ENCODE measurements around the gene FNTB.

Gene FNTB

DNA sequence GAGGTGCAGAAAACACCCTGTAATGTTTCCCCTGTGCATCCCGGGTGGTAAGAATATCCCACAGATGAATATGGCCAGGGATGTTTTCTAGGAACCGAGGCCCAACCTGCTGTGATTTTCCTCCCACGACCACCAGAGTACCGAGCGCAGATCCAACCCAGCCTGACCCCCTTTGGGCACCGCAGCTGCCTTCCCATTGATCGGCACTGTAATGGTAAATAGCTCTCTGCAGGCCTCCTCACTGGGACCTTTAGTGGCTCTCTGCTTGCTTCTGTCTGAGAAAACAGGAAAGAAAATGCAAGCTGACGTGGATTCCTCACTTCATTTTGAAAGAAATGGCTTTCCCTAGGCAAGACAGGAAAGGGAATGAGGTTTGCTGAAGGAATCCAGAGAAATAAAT is 12.1 kb upstream of the FNTB start:
- DNase-seq (ENCODE audit: low read depth in 1 of 2, low spot score in 1 of 2) = no peak

DNA sequence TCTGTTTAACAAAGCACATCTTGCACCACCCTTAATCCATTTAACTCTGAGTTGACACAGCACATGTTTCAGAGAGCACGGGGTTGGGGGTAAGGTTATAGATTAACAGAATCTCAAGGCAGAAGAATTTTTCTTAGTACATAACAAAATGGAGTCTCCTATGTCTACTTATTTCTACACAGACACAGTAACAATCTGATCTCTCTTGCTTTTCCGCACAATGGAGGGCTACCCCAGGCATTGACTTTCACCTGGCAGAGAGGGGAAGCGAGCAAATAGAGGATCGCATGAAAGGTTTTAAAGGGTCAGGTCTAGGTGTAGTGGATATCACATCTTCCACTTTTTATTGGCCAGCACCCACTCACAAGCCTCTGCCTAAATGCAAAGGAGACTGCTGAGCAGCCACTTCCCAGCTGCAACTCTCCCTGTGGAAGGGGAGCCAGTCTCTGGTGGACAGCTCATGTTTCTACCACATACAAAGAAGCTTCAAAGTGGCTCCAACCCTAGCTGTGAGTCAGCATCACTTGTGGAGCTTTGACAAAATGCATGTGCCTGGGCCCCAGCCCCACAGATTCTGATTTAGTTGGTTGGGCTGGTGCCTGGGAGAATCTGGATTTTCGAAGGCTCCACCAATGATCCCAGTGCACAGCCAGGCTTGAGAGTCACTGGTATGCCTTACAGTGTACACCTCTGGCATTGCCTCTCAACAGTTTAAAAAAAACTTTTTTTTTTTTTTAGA is 7.2 kb upstream of the FNTB start:
- no peak for DNase-seq (ENCODE audit: low read depth in 1 of 2, low spot score in 1 of 2)

GRCh38 chr14:64983439-64984310 is 3.0 kb upstream of the FNTB start:
- no peak for DNase-seq (ENCODE audit: low read depth in 1 of 2, low spot score in 1 of 2)

DNA sequence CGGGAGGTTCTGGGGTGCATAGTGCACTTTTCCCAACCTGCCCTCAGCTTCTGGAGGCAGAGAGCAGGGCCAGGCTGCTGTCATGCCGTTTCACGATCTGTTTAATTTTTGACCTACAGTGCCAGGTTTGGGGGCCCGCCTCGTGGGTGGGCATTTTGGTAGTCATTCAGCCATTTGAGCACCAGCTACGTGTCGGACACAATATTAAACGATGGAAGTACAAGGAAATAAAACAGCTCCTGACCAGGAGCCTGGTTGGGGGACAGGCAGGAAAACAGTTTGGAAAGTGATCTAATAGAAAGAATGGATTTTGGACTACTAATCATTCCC is 708 bp downstream of the FNTB start:
- no peak for DNase-seq (ENCODE audit: low read depth in 1 of 2, low spot score in 1 of 2)

DNA sequence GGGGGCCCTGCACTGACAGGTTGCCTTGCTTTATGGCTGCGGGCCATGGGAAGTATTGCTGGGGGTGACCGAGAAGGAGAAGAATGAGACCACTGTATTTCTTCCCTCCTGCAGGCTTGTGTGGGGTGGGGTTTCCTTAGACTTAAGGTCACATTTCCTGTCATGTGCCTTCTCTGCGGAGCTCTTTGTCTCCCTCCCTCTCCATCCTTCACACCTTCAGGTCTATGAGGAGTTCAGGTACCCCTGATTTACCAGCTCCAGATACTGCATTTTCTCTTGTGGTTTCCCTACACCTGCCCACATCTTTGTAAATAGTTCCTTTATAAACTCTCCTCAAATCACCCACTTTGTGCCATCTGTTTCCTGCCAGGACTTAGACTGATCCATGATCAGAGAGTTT is 3.6 kb downstream of the FNTB start:
- DNase-seq (ENCODE audit: low read depth in 1 of 2, low spot score in 1 of 2) = no peak

DNA sequence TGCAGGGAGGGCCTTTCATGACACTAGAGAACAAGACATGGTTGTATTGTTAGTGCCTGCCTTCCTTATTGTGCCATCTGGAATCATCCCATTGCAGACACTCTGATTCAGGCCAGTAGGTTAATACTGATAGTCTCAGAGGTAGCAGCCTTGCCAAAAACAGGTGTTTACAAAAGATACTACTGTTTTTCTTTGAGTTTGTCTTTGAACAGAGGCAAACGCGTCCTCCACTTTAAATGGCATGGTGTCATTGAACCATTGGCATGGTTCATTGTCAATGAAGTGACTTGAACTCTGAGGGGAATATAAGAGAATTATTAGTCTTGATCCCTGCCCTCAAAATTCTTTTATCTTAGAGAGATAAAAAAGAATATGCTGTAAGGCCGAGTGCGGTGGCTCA is 4.2 kb downstream of the FNTB start:
- no peak for DNase-seq (ENCODE audit: low read depth in 1 of 2, low spot score in 1 of 2)

DNA sequence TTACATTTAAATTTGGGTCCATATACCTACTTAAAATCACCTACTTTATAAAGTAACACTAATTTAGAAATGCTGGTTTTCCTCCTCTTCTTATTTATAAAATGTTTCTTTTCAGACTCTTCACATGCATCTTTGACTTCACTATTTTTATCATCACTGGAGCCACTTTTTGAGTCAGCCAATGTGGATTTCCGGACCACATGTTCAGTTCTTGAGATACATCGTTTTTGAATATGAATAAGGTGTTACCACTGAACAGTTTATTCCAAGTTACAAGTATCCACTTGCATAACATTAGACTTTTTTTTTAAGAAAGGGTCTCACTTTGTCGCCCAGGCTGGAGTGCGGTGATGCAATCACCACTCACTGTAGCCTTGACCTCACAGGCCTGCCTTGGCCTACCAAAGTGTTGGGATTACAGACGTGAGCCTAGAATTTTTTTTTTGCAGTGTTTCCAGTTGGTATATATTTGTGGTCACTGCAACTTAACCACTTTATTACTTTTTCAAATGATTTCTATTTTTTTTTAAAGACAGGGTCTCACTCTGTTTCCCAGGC is 5.7 kb downstream of the FNTB start:
- DNase-seq (ENCODE audit: low read depth in 1 of 2, low spot score in 1 of 2) = no peak

GRCh38 chr14:64993266-64993930 is 6.7 kb downstream of the FNTB start:
- DNase-seq (ENCODE audit: low read depth in 1 of 2, low spot score in 1 of 2) = no peak

DNA sequence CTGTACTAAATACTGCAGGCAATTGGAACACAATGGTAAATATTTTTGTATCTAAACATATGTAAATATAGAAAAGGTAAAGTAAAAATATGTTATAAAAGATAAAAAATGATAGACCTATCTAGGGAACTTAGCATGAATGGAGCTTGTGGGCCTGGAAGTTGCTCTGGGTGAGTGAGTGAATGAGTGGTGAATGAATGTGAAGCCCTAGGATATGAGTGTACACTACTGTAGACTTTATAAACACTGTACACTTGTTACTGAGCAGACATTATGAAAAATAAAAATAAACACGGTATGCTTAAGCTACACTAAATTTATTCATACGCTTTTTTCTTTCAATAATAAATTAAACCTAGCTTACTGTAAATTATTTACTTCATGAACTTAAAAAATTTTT is 7.8 kb downstream of the FNTB start:
- no peak for DNase-seq (ENCODE audit: low read depth in 1 of 2, low spot score in 1 of 2)

DNA sequence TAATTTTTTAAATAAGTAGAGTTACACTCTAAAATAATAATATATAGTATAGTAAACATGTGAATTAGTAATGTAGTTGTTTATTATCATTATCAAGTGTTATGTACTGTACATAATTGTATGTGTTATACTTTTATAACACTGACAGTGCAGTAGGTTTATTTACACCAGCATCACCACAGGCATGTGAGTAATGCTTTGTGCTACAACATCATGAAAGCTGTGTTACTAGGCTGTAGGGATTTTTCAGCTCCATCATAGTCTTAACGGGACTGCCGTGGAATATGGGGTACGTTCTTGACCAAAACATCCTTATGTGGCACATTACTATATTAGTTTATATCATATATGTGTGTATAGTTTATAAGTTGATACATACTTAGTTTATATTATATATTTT is 8.6 kb downstream of the FNTB start:
- no peak for DNase-seq (ENCODE audit: low read depth in 1 of 2, low spot score in 1 of 2)

- DNase-seq (ENCODE audit: low read depth in 1 of 2, low spot score in 1 of 2) = no peak
Observed at GRCh38 chr14:64997108-64997794, 10.6 kb downstream of the FNTB start.

GRCh38 chr14:64998455-64998931 is 11.8 kb downstream of the FNTB start:
- DNase-seq (ENCODE audit: low read depth in 1 of 2, low spot score in 1 of 2) = no peak

DNA sequence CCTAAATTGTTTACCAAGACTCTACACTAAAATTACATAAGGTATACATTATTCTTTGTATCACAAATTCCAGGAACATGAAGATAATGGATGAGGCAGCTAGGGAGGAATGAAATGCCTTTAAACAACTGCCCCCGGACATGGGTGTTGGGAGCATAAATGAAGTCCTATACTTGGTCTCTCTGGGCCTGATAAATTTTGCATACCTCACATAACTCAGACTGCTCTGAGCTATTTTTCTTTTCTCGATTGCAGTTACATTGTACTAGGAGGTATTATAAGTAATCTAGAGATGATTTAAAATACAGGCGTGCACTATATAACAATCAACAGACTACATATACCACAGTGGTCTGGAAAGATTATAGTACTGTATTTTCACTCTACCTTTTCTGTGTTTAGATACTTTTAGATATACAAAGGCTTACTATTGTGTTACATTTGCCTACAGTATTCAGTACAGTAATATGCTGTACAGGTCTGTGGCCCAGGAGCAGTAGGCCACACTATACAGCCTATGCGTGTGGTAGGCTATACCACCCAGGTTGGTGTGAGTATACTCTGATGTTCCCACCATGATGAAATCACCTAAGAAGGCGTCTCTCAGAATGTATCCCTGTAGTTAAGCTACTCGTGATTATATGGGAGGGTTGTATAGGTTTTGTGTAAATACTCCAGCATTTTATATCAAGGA is 14.3 kb downstream of the FNTB start:
- no peak for DNase-seq (ENCODE audit: low read depth in 1 of 2, low spot score in 1 of 2)

DNA sequence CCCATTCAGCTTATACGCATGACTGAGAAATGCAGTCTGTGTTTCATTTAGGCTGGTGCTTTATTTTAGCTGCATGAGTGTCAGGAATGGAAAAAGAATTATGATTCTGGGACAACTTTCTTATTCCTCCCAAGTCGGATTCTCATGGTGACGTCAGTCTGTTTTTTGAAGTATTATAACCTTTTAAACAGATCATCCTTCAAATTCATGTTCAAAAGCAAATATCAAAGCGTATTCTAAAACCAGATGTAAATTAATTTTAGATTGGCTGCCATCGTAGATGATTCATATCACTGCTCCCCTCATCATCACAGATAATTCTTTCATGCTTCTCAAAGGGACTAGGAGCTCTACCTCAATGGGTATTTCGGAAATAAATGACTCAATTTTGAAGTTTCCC is 15.0 kb downstream of the FNTB start:
- DNase-seq (ENCODE audit: low read depth in 1 of 2, low spot score in 1 of 2) = no peak

- no peak for DNase-seq (ENCODE audit: low read depth in 1 of 2, low spot score in 1 of 2)
Observed at GRCh38 chr14:65002586-65003210, 16.0 kb downstream of the FNTB start.

DNA sequence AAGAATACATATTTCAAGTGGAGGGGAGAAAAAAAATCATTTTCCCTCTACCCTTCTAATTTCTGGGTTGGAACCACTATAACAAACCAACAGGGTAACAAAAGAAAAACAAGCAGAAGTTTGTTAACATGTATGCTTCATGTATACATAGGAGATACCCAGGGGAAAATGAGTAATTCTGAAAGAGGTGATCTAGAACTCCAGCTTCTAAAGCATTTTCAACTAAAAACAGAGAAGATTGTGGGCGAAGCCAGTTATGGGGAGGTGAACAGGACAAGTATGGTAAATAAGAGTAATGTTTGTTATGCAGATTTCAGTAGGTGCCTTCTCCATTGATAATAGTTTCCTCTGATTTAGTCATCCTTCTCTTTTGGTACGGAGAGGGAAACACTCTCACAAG is 16.7 kb downstream of the FNTB start:
- no peak for DNase-seq (ENCODE audit: low read depth in 1 of 2, low spot score in 1 of 2)

DNA sequence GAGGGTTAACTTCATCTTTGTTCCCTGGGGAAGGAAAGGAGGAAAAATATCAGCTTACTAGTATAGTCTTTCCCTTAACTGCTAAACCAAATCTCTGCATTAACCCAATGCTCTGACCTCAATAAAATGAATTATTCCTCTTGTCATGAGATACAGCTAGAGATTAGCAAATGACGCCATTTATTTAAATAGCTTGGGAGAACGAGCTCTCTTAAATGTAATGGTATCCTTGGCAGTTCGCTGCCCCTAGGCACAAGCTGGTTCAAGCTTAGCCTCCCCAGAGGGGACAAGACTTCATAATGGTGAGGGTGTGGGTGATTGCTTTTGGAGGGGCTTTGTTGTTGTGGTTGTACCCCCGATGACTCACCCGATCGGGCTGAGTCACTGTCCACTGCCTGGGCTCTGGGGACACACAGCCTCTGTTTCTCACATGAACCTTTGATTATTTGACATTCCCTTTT is 19.6 kb downstream of the FNTB start:
- no peak for DNase-seq (ENCODE audit: low read depth in 1 of 2, low spot score in 1 of 2)

GRCh38 chr14:65007202-65007601 is 20.5 kb downstream of the FNTB start:
- DNase-seq (ENCODE audit: low read depth in 1 of 2, low spot score in 1 of 2) = no peak

GRCh38 chr14:65010211-65010931 is 23.7 kb downstream of the FNTB start:
- DNase-seq (ENCODE audit: low read depth in 1 of 2, low spot score in 1 of 2) = no peak

All from activated T-helper 1 cell treated with anti-CD3 and anti-CD28 coated beads, Interleukin-2, amount 50 U/mL, for 16 hours (primary cell).